AG04450 (cell line): ENCODE measurements around the gene RHOA. TPM values are rescaled to one million over a fixed set of nuclear protein-coding genes. Genes with fewer than 3 reads are reported as not detected.
"Not testable (repeated sequence)": the region's sequence is repeated elsewhere in the genome, so short reads cannot be mapped to it uniquely, and the experiment has no call there.

Experiments
- CTCF ChIA-PET: fragments of 300-600, 350-600 bp; formaldehyde crosslinking; extraction: SDS; loops from one replicate; lab custom pipeline; 2022; ENCODE audit warnings: antibody characterized with exemption, inconsistent platforms; lab: Charles Lee
- POLR2A ChIA-PET: fragments of 350-600 bp; formaldehyde crosslinking; extraction: SDS; loops from one replicate; lab custom pipeline; 2021; ENCODE audit warnings: antibody characterized with exemption, inconsistent platforms; lab: Yijun Ruan, JAX
- DNase-seq: peaks from one replicate; pipeline ENCODE4 v3.0.0-alpha.2; 2011; ENCODE audit warnings: low read depth, low spot score
- H3K27ac ChIP-seq: one replicate; pipeline ENCODE4 v1.5.1; 2012; ENCODE audit warnings: low read depth, low read length, control low read depth
- H3K27me3 ChIP-seq: one replicate; pipeline ENCODE4 v1.6.0; 2012; ENCODE audit warnings: low read length; ENCODE audit not compliant: control insufficient read depth, insufficient read depth
- H3K4me3 ChIP-seq: 2 replicates; pipeline ENCODE4 v1.5.1; 2011; ENCODE audit warnings: mild to moderate bottlenecking, low read depth, low read length, control low read depth
- H3K9me3 ChIP-seq: 2 replicates; pipeline ENCODE4 v1.5.1; 2012; ENCODE audit warnings: low read length; ENCODE audit not compliant: control insufficient read depth, insufficient read depth
- polyA plus RNA-seq: library from polyadenylated mRNA; depleted of rRNA; stranded (reverse); fragments of >200 nt; gene quantifications from 2 replicates; pipeline ENCODE4 v1.2.3, GENCODE V29; 2011
- TF ChIP-seq, protein P1 (sequence below): IDR thresholded peaks from 2 replicates; pipeline ENCODE4 v1.5.1; 2011; ENCODE audit warnings: low read depth, low read length, control low read depth, inconsistent platforms

Gene RHOA
- polyA plus RNA-seq, 1 experiment, result 505 TPM

DNA sequence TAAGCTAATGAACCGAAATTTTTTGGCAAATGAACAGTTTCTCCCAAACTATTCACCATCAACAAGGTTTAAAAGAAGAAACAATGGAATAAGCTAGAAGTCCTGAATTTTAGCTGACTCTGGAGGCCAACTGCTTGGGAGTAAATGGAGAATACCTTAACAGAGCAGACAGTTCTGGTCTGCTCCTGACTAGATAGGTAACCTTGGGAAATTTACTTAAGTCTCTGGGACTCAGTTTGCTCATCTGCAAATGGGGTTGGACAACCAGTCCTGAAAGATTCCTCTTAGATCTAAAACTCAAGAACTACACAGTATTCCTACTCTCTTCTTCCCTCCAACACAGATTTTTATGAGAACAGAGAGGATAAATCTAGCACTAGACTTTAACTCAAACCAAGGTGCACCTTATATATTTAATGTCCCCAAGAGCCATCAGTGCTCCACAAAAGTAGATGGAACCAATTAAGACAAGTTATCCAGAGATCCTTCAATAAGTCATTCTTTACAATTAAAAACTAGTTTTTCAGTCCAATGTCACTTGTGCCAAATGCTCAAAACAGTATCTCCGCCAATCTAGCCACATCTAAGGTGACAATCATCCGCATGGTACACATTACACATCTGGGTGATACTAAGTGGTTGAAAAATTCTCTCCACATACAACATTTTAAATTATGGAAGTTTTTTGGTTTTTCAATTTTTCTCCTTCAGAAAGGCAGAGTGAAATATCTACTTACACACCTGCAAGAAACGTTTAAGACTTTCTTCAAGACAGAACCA lies 1.5 kb downstream of the RHOA start:
- Histone ChIP-seq H3K27me3 (no peaks in the 10 kb centered on the region), H3K9me3 (no peaks in the 10 kb centered on the region), H3K4me3 (peak overlapping the region; percentile 83), H3K27ac (no peak overlapping the region)
- TF ChIP-seq, protein P1, sequence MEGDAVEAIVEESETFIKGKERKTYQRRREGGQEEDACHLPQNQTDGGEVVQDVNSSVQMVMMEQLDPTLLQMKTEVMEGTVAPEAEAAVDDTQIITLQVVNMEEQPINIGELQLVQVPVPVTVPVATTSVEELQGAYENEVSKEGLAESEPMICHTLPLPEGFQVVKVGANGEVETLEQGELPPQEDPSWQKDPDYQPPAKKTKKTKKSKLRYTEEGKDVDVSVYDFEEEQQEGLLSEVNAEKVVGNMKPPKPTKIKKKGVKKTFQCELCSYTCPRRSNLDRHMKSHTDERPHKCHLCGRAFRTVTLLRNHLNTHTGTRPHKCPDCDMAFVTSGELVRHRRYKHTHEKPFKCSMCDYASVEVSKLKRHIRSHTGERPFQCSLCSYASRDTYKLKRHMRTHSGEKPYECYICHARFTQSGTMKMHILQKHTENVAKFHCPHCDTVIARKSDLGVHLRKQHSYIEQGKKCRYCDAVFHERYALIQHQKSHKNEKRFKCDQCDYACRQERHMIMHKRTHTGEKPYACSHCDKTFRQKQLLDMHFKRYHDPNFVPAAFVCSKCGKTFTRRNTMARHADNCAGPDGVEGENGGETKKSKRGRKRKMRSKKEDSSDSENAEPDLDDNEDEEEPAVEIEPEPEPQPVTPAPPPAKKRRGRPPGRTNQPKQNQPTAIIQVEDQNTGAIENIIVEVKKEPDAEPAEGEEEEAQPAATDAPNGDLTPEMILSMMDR, result no peak
- ChIA-PET POLR2A (interaction anchor here (0.6 to 2.2 kb wide), 4 partner anchors 48 to 205 kb away, joined by 4 to 10 read pairs (median 6); partner anchors contain the start of gene GPX1), CTCF (interaction anchor here (0.6 to 2.2 kb wide), 3 partner anchors 18 to 70 kb away, joined by 4 to 5 read pairs (median 5); partner anchors contain the start of gene USP4)
- no peak for DNase-seq

DNA sequence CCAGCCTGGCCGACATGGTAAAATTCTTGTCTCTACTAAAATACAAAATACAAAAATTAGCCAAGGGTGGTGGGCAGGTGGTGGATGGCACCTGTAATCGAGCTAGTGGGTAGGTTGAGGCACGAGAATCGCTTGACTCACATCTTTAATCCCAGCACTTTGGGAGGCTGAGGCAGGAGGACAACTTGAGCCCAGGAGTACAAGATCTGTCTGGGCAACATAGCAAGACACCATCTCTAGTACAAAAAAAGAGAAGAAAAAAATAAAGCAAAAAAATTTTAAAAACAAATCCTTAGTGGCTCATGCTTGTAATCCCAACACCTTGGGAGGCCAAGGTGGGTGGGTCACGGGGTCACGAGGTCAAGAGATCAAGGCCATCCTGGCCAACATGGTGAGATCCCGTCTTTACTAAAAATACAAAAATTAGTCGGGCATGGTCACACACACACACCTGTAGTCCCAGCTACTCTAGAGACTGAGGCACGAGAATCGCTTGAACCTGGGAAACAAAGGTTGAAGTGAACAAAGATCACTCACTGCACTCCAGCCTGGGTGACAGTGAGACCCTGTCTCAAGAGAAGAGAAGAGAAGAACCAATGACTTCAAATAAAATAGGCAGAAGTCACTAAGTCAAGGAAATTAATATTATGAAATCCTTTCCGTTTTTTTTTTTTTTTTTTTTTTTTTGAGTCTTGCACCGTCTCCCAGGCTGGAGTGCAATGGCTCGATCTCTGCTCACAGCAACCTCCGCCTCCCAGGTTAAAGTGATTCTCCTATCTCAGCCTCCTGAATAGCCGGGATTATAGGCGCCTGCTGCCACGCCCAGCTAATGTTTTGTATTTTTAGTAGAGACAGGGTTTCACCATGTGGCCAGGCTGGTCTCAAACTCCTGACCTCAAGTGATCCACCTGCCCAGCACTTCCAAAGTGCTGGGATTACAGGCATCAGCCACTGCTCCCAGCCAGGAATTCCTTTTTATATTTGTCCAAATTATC lies 4.9 kb downstream of the RHOA start:
- H3K27ac ChIP-seq, result no peak overlapping the region
- CTCF ChIA-PET, result no interaction called here

DNA sequence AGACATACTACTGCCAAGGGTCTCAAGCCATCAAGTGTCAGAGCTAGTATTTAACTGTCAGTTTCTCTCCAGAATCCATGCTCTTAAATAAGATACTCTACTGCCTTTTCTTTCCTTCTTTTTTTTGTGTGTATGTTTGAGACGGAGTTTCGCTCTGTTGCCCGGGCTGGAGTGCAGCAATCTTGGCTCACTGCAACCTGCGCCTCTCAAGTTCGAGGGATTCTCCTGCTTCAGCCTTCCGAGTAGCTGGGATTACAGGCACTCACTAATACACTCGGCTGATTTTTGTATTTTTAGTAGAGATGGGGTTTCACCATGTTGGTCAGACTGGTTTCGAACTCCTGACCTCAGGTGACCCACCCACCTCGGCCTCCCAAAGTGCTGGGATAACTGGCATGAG lies 6.2 kb downstream of the RHOA start:
- H3K27me3 ChIP-seq, H3K27ac ChIP-seq, DNase-seq, CTCF ChIA-PET, H3K9me3 ChIP-seq, H3K4me3 ChIP-seq: not testable (repeated sequence)
- POLR2A ChIA-PET, result interaction anchor here (0.6 to 1.2 kb wide), 2 partner anchors 11 to 52 kb away, joined by 5 to 6 read pairs; no protein-coding TSS in a partner anchor

More for the DNA sequence above, 4.9 kb downstream of the RHOA start:
- POLR2A ChIA-PET, result no interaction called here
- TF ChIP-seq, protein P1, result no peak
- no peaks in the 10 kb centered on the region for H3K9me3 ChIP-seq
- no peak for DNase-seq
- no peak overlapping the region for H3K4me3 ChIP-seq
- H3K27me3 ChIP-seq, result no peaks in the 10 kb centered on the region

DNA sequence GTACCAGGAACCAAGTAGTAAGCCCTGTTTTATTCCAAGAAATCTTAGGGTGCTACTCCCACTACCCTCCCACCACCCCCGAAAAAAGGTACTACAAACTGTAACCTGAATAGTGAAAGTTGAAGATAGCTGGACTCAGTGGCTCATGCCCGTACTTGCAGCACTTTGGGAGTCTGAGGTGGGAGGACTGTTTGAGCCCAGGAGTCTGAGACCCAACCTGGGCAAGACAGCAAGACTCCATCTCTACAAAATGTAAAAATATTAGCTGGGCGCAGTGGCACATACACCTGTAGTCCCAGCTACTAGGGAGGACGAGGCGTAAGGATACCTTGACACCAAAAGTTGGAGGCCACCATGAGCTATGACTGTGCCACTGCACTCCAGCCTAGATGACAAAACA lies 7.9 kb downstream of the RHOA start:
- CTCF ChIA-PET, result interaction anchor here (0.6 to 1.1 kb wide), 3 partner anchors 41 to 758 kb away, joined by 3 to 10 read pairs (median 5); no protein-coding TSS in a partner anchor
- POLR2A ChIA-PET, result interaction anchor here (0.7 kb wide), 1 partner anchor 10 kb away, joined by 8 read pairs; no protein-coding TSS in a partner anchor
- Histone ChIP-seq H3K27me3 (no peaks in the 10 kb centered on the region), H3K4me3 (no peak overlapping the region), H3K9me3 (no peaks in the 10 kb centered on the region), H3K27ac (peak overlapping the region; percentile 31)
- DNase-seq, result no peak
- TF ChIP-seq, protein P1, result no peak

DNA sequence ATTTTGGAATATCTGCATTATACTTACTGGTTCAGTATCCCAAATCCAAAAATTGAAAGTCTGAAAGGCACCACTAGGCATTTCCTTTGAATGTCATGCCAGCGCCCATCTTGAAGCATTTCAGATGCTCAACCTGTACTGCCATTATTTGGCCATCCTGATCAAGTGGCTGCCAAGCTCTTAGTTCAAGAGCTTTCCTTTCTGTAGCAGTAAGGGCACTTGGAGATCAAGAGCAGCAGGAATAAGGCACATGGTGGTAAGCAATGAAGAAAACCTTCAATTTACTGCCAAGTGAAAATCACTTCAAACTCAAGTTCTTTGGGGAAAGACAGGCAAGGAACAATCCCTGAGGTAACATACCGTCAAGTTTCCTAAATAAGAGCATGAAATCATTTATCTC lies 10.0 kb downstream of the RHOA start:
- TF ChIP-seq, protein P1, result no peak
- ChIA-PET POLR2A (no interaction called here), CTCF (interaction anchor here (1.2 kb wide), 1 partner anchor 43 kb away, joined by 3 read pairs; the partner anchor contains the start of gene GPX1)
- Histone ChIP-seq H3K27me3 (no peaks in the 10 kb centered on the region), H3K9me3 (no peaks in the 10 kb centered on the region), H3K27ac (no peak overlapping the region), H3K4me3 (no peak overlapping the region)
- no peak for DNase-seq
